Skeletal muscle satellite cell (primary cell): ENCODE results near the gene BMP7.

Source experiments
- H3K27me3 ChIP-seq: 2 replicates; pipeline ENCODE4 v1.7.0; 2013; ENCODE audit warnings: low read length; ENCODE audit not compliant: control insufficient read depth, insufficient read depth
- H3K36me3 ChIP-seq: 2 replicates; pipeline ENCODE4 v1.7.0; 2013; ENCODE audit warnings: mild to moderate bottlenecking, control low read depth, low read length; ENCODE audit not compliant: insufficient read depth
- H3K4me1 ChIP-seq: 2 replicates; pipeline ENCODE4 v1.7.0; 2013; ENCODE audit warnings: low read length; ENCODE audit not compliant: control insufficient read depth, insufficient read depth
- H3K4me2 ChIP-seq: 2 replicates; pipeline ENCODE4 v1.7.0; 2013; ENCODE audit warnings: mild to moderate bottlenecking, low read length
- H3K4me3 ChIP-seq: 2 replicates; pipeline ENCODE4 v1.7.0; 2013; ENCODE audit warnings: low read length
- H3K9ac ChIP-seq: 2 replicates; pipeline ENCODE4 v1.7.0; 2013; ENCODE audit warnings: mild to moderate bottlenecking, low read depth, low read length, moderate library complexity
- H3K9me3 ChIP-seq: replicated peaks from 2 replicates; pipeline ENCODE4 v1.7.0; 2013; ENCODE audit warnings: mild to moderate bottlenecking, control low read depth, low read length

The BMP7 gene

GRCh38 chr20:57256205-57256604 is 10.2 kb downstream of the BMP7 start:
- Histone ChIP-seq H3K9ac (no peak overlapping the region), H3K36me3 (no peaks in the 10 kb centered on the region), H3K27me3 (peaks cover 36% of the 10 kb centered on the region), H3K4me1 (no peaks in the 10 kb centered on the region), H3K9me3 (no peaks in the 10 kb centered on the region), H3K4me3 (no peak overlapping the region), H3K4me2 (no peak overlapping the region)

GRCh38 chr20:57255183-57255582 is 11.3 kb downstream of the BMP7 start:
- Histone ChIP-seq H3K4me1 (no peaks in the 10 kb centered on the region), H3K9ac (no peak overlapping the region), H3K4me3 (no peak overlapping the region), H3K9me3 (no peaks in the 10 kb centered on the region), H3K4me2 (no peak overlapping the region), H3K27me3 (peaks cover 26% of the 10 kb centered on the region), H3K36me3 (no peaks in the 10 kb centered on the region)

- no peaks in the 10 kb centered on the region for H3K4me1 ChIP-seq
- H3K36me3 ChIP-seq, result no peaks in the 10 kb centered on the region
- no peak overlapping the region for H3K4me2 ChIP-seq
- no peak overlapping the region for H3K4me3 ChIP-seq
- H3K9me3 ChIP-seq, result no peaks in the 10 kb centered on the region
- H3K9ac ChIP-seq, result no peak overlapping the region
- H3K27me3 ChIP-seq, result peaks cover under 1% of the 10 kb centered on the region
These were observed 13.8 kb downstream of the BMP7 start for GRCh38 chr20:57252559-57253162.

GRCh38 chr20:57251949-57252348 is 14.5 kb downstream of the BMP7 start:
- no peak overlapping the region for H3K4me3 ChIP-seq
- H3K27me3 ChIP-seq, result no peaks in the 10 kb centered on the region
- H3K9ac ChIP-seq, result no peak overlapping the region
- no peaks in the 10 kb centered on the region for H3K36me3 ChIP-seq
- no peak overlapping the region for H3K4me2 ChIP-seq
- no peaks in the 10 kb centered on the region for H3K9me3 ChIP-seq
- no peaks in the 10 kb centered on the region for H3K4me1 ChIP-seq

GRCh38 chr20:57251344-57251743 is 15.1 kb downstream of the BMP7 start:
- Histone ChIP-seq H3K9me3 (no peaks in the 10 kb centered on the region), H3K4me3 (no peak overlapping the region), H3K4me1 (no peaks in the 10 kb centered on the region), H3K9ac (no peak overlapping the region), H3K27me3 (no peaks in the 10 kb centered on the region), H3K4me2 (no peak overlapping the region), H3K36me3 (no peaks in the 10 kb centered on the region)

- Histone ChIP-seq H3K4me1 (no peaks in the 10 kb centered on the region), H3K4me3 (no peak overlapping the region), H3K4me2 (no peak overlapping the region), H3K9ac (no peak overlapping the region), H3K27me3 (no peaks in the 10 kb centered on the region), H3K36me3 (no peaks in the 10 kb centered on the region), H3K9me3 (no peaks in the 10 kb centered on the region)
These were observed 15.7 kb downstream of the BMP7 start for GRCh38 chr20:57250607-57251343.

- H3K9ac ChIP-seq, result no peak overlapping the region
- no peaks in the 10 kb centered on the region for H3K36me3 ChIP-seq
- H3K4me3 ChIP-seq, result no peak overlapping the region
- no peaks in the 10 kb centered on the region for H3K4me1 ChIP-seq
- H3K4me2 ChIP-seq, result no peak overlapping the region
- H3K27me3 ChIP-seq, result no peaks in the 10 kb centered on the region
- H3K9me3 ChIP-seq, result no peaks in the 10 kb centered on the region
These were observed 16.7 kb downstream of the BMP7 start for GRCh38 chr20:57249772-57250171.

GRCh38 chr20:57249073-57249472 is 17.4 kb downstream of the BMP7 start:
- Histone ChIP-seq H3K36me3 (no peaks in the 10 kb centered on the region), H3K9me3 (no peaks in the 10 kb centered on the region), H3K4me1 (no peaks in the 10 kb centered on the region), H3K9ac (no peak overlapping the region), H3K27me3 (no peaks in the 10 kb centered on the region), H3K4me2 (no peak overlapping the region), H3K4me3 (no peak overlapping the region)

- Histone ChIP-seq H3K9ac (no peak overlapping the region), H3K4me2 (no peak overlapping the region), H3K4me1 (no peaks in the 10 kb centered on the region), H3K36me3 (no peaks in the 10 kb centered on the region), H3K27me3 (no peaks in the 10 kb centered on the region), H3K9me3 (no peaks in the 10 kb centered on the region), H3K4me3 (no peak overlapping the region)
These were observed 18.2 kb downstream of the BMP7 start for GRCh38 chr20:57248132-57248797.

GRCh38 chr20:57247292-57247965 is 19.0 kb downstream of the BMP7 start:
- H3K4me3 ChIP-seq, result no peak overlapping the region
- no peak overlapping the region for H3K4me2 ChIP-seq
- no peak overlapping the region for H3K9ac ChIP-seq
- H3K9me3 ChIP-seq, result no peaks in the 10 kb centered on the region
- no peaks in the 10 kb centered on the region for H3K36me3 ChIP-seq
- no peaks in the 10 kb centered on the region for H3K27me3 ChIP-seq
- H3K4me1 ChIP-seq, result no peaks in the 10 kb centered on the region

- Histone ChIP-seq H3K4me3 (no peak overlapping the region), H3K36me3 (no peaks in the 10 kb centered on the region), H3K9me3 (no peaks in the 10 kb centered on the region), H3K9ac (no peak overlapping the region), H3K4me1 (no peaks in the 10 kb centered on the region), H3K4me2 (no peak overlapping the region), H3K27me3 (no peaks in the 10 kb centered on the region)
These were observed 20.4 kb downstream of the BMP7 start for GRCh38 chr20:57245997-57246396.
